ENCODE data around the gene CDKN1A. TPM values are rescaled to one million over a fixed set of nuclear protein-coding genes. Genes with fewer than 3 reads are reported as not detected.

Gene CDKN1A
- total RNA-seq, 4 donors from 2014 or later = 86.8 to 209 (median 131) TPM

- intact Hi-C loops (cut with DNase I) = no loop called here
- no peaks in the 10 kb centered on the region for H3K27me3 ChIP-seq
- H3K36me3 ChIP-seq = peaks cover 0 to 8% (median 3%) of the 10 kb centered on the region in 3 donors
- no peak overlapping the region for H3K4me3 ChIP-seq
- TF ChIP-seq POLR2A (IDR thresholded peaks at IDR 0.05) = no peak
- TF ChIP-seq, protein P1, sequence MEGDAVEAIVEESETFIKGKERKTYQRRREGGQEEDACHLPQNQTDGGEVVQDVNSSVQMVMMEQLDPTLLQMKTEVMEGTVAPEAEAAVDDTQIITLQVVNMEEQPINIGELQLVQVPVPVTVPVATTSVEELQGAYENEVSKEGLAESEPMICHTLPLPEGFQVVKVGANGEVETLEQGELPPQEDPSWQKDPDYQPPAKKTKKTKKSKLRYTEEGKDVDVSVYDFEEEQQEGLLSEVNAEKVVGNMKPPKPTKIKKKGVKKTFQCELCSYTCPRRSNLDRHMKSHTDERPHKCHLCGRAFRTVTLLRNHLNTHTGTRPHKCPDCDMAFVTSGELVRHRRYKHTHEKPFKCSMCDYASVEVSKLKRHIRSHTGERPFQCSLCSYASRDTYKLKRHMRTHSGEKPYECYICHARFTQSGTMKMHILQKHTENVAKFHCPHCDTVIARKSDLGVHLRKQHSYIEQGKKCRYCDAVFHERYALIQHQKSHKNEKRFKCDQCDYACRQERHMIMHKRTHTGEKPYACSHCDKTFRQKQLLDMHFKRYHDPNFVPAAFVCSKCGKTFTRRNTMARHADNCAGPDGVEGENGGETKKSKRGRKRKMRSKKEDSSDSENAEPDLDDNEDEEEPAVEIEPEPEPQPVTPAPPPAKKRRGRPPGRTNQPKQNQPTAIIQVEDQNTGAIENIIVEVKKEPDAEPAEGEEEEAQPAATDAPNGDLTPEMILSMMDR (IDR thresholded peaks at IDR 0.05) = no peak
- DNase-seq = peak; percentile 27
- peak overlapping the region in 3 of 4 donors; percentile 12 to 64 (median 64) for H3K27ac ChIP-seq
- WGBS, 2 donors = 13 to 56% methylated on average over 1 to 3 of the region's 3 CpGs
- no peaks in the 10 kb centered on the region for H3K9me3 ChIP-seq
- H3K4me1 ChIP-seq = peaks cover 12 to 28% (median 12%) of the 10 kb centered on the region in 3 donors
Measured at GRCh38 chr6:36692220-36692619, 13.7 kb downstream of the CDKN1A start.

GRCh38 chr6:36692861-36693702, 14.6 kb downstream of the CDKN1A start:
- no peaks in the 10 kb centered on the region for H3K36me3 ChIP-seq
- 57 to 59% methylated on average over 22 to 27 of the region's 27 CpGs for WGBS, 2 donors
- no peaks in the 10 kb centered on the region for H3K9me3 ChIP-seq
- no peaks in the 10 kb centered on the region for H3K27me3 ChIP-seq
- H3K27ac ChIP-seq = peak overlapping the region in 2 of 4 donors; percentile 64
- no peak for TF ChIP-seq POLR2A (IDR thresholded peaks at IDR 0.05)
- TF ChIP-seq, protein P1 (IDR thresholded peaks at IDR 0.05) = no peak
- peaks cover 12 to 28% (median 12%) of the 10 kb centered on the region in 3 donors for H3K4me1 ChIP-seq
- no peak for DNase-seq
- H3K4me3 ChIP-seq = no peak overlapping the region
- intact Hi-C loops (cut with DNase I) = no loop called here

GRCh38 chr6:36694616-36695015, 16.1 kb downstream of the CDKN1A start:
- Histone ChIP-seq H3K4me3 (no peak overlapping the region), H3K27me3 (no peaks in the 10 kb centered on the region), H3K27ac (no peak overlapping the region), H3K9me3 (no peaks in the 10 kb centered on the region), H3K4me1 (peaks cover 12 to 28% (median 12%) of the 10 kb centered on the region in 3 donors), H3K36me3 (no peaks in the 10 kb centered on the region)
- DNase-seq = no peak
- intact Hi-C loops (cut with DNase I) = no loop called here
- 69 to 85% methylated on average over 6 of the region's 6 CpGs for WGBS, 2 donors
- no peak for TF ChIP-seq POLR2A (IDR thresholded peaks at IDR 0.05)

DNA sequence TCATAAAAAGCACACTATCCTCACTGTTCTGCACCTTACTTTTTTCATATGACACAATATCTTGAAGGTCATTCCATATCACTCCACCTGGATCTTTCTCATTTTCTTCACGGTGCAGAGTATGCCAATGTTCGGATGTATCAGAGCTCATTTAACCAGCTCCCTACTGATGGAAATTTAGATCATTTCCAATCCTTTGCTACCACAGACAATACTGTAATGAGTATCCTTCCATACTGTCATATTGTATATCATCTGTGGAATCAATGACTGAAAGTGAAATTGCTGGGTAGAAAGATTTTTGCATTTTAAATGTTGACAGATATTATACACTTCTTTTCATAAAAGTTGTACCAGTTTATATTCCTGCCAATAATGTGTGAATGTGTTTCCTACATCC, 16.9 kb downstream of the CDKN1A start:
- intact Hi-C loops (cut with DNase I) = no loop called here
- Histone ChIP-seq H3K27me3 (no peaks in the 10 kb centered on the region), H3K4me1 (peaks cover 12 to 28% (median 12%) of the 10 kb centered on the region in 3 donors), H3K9me3 (no peaks in the 10 kb centered on the region), H3K27ac (no peak overlapping the region), H3K36me3 (no peaks in the 10 kb centered on the region), H3K4me3 (no peak overlapping the region)
- DNase-seq = no peak
- TF ChIP-seq POLR2A (IDR thresholded peaks at IDR 0.05) = no peak
- TF ChIP-seq, protein P1 (IDR thresholded peaks at IDR 0.05) = no peak
- WGBS, 2 donors = 62 to 69% methylated on average over 2 of the region's 2 CpGs

GRCh38 chr6:36697481-36697903, 19.0 kb downstream of the CDKN1A start, which contains the start of gene RAB44:
Gene RAB44, plus strand, starts transcription at chr6:36697826. Its CDS starts 6,410 bp downstream, at chr6:36704236.
- Histone ChIP-seq H3K27me3 (no peaks in the 10 kb centered on the region), H3K36me3 (no peaks in the 10 kb centered on the region), H3K27ac (no peak within 1 kb of the TSS), H3K4me1 (peaks cover 6 to 26% (median 18%) of the 10 kb centered on the region in 3 donors), H3K4me3 (no peak within 1 kb of the TSS), H3K9me3 (no peaks in the 10 kb centered on the region)
- DNase-seq = no peak
- intact Hi-C loops (cut with DNase I) = no loop called here
- 100% methylated on average over 1 of the region's 7 CpGs; no CpG with 5 or more reads in 1 of the 2 donors for WGBS, 2 donors
- TF ChIP-seq, protein P1 (IDR thresholded peaks at IDR 0.05) = no peak
- peak in 1 of 4 donors; percentile 25 for TF ChIP-seq POLR2A (IDR thresholded peaks at IDR 0.05)
